ENCODE results near the gene DIP2C.
"Not testable (repeated sequence)": the region's sequence is repeated elsewhere in the genome, so short reads cannot be mapped to it uniquely, and the experiment has no call there.

Gene DIP2C

DNA sequence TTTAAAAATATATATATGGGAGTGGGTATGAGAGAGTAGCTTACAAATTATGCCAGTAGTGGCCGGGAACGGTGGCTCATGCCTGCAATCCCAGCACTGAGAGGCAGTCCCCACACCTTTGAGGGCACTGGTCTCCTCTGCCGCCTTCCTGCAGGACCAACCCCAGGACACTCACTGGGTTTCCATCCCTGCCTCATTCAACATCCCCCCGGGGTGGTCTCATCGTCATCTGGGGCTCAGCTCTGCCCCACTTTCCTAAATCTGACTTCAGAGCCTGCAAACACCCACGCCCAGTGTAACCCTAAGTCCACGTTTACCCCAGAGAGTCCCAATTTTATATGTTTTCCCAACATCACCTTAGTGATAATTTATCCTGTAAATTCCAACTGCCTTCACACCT, 96.5 kb downstream of the DIP2C start:
- DNase-seq, result no peak

DNA sequence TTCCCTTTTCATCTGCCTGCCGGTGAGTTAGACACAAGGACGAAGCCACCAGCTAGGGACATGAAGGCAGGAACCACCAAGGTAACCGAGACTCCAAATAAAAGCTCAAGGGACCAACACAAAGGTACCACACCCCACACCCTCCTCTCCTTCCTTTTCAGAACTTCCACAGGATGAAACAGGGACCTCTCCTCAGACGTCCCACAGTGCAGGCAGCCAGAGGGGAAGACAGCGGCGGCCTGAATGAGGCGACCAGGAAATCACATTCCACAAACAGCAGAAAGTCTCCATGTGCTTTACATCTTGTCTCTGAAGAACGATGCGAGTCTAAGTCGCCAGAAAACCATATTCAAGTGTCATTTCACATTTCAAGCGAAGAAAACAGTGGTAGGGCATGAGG, 97.8 kb downstream of the DIP2C start:
- no peak for DNase-seq

DNA sequence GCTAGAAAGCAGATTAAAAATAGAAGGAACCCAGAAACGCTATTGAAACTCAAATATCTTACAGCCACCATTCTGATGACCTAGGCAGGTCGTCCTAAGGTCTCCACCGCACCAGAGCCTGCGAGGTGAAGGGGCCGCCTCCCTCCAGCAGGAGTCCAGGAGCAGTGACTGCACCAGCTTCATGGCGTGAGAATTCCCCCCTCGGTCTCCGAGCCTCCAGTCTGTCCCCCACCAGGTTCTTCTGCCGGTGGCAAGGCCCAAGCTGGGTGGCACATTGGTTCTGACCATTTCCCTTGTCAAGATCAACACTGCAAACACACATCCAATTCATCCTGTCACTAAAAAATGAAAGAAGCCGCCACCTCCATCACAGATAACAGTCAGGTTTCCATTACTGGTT, 98.7 kb downstream of the DIP2C start:
- DNase-seq, result no peak

- DNase-seq, result no peak
Measured at GRCh38 chr10:589961-590680, 99.3 kb downstream of the DIP2C start.

GRCh38 chr10:588246-589165, 101.0 kb downstream of the DIP2C start:
- no peak for DNase-seq

DNA sequence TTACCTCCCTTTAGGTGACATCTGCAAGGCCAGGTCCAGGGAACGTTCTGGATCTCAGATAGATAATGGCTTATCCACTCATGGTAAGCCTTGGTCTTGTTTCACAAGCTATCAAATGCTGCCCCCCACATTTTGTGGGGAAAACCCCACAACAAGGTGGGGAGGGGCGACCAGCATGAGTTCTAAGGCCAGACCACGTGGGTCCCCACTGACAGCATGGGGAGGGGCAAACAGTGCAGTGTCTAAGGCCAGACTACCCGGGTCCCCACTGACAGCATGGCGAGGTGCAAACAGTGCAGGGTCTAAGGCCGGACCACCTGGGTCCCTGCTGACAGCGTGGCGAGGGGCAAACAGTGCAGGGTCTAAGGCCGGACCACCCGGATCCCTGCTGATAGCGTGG, 102.8 kb downstream of the DIP2C start:
- DNase-seq, result no peak

- DNase-seq, result no peak
Measured at GRCh38 chr10:586151-586550, 103.3 kb downstream of the DIP2C start.

DNA sequence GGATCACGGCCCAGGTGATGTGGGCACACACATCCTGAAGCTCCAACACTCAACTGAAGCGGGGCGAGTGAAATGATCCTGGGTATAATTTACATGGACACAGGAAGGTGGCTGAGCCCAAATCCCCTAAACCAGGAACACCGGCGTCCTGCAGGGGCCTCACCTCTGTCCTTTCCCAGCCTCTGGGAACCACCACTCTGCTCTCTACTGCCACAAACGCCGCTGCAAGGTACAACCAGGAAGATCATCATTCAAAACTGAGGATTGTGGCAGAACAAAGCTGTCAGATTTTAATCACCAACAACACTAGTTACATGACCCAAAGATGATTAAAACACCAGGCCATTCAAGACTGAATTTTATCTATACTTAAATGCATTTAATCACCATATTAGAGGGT, 104.0 kb downstream of the DIP2C start:
- DNase-seq, result no peak

- DNase-seq, result not testable (repeated sequence)
Measured at GRCh38 chr10:584497-585290, 104.8 kb downstream of the DIP2C start.

- DNase-seq, result no peak
Measured at GRCh38 chr10:583433-583832, 106.0 kb downstream of the DIP2C start.

DNA sequence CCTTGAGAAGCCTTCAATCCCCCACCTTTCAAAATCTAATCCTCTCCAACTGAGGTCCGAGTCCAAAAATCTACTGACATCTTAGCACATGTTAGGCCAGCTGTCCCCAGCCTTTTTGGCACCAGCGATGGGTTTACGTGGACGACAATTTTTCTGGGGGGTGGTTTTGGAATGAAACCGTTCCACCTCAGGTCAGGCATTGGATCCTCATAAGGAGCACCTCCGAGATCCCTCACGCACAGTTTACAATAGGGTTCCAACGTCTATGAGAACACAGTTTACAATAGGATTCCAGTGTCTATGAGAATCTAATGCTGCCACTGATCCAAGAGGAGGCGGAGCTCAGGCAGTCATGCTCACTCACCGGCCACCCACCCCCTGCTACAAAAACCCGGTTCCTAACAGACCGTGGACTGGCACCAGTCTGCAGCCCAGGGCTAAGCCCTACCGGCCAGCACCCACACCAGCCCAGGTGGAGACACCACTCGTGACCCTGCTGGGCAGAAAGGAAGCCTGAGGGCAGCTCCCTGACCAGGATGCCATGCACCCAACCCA, 107.6 kb downstream of the DIP2C start:
- no peak for DNase-seq

- DNase-seq, result no peak
Measured at GRCh38 chr10:580778-581177, 108.7 kb downstream of the DIP2C start.

- no peak for DNase-seq
Measured at GRCh38 chr10:576130-576465, 113.4 kb downstream of the DIP2C start.

DNA sequence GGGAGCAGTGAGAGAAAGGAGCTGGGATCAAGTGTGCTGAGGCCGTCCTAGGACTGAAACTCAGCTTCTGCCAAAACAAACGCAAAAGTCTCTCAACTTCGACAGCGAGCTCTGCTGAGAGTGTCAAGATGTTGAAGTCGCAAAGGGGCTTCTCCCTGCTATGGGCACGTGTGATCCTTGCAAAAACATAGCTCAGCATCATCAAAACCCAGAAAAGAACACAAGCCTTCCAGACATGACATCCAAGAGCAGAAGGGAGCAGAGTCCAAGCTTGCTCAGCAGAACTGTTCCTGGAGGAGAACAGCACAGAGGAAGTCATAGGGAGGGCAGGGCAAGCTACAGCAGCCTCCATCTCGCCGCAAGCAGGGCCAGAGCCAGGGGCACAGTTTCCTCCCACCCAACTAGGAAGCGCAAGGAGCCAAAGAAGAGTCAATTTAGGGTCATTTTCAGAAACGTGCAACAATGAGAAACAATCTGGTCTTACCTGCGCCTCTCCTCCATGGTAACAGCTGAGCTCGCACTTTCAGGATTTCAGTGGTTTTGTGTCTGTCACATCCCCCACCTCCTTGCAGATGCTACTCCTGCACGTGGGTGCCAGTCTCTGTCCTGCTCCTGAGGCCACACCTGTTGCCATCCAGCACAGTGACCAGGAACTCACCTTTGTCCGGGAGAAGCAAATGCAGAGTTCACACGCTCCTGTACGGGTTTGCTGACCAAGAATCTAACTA, 113.9 kb downstream of the DIP2C start:
- no peak for DNase-seq

DNA sequence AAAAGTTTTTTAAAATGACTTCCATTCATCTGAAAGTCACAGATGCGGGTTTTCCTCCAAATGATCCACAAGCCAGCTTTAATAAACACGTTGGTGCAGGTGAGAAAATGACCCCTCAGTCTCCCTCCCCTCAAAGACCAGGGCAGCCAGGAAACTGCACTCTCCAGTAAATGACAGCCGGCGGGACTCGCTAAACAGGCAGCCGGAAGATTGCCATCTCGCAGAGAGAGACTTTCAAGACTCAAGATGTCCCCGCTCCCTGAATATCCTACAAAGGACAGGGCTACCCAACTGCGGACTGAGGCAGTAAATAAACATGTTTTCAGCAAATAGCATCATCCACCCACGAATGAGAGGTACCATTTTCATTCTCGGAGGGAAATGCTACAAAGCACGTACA, 116.8 kb downstream of the DIP2C start:
- DNase-seq, result no peak

DNA sequence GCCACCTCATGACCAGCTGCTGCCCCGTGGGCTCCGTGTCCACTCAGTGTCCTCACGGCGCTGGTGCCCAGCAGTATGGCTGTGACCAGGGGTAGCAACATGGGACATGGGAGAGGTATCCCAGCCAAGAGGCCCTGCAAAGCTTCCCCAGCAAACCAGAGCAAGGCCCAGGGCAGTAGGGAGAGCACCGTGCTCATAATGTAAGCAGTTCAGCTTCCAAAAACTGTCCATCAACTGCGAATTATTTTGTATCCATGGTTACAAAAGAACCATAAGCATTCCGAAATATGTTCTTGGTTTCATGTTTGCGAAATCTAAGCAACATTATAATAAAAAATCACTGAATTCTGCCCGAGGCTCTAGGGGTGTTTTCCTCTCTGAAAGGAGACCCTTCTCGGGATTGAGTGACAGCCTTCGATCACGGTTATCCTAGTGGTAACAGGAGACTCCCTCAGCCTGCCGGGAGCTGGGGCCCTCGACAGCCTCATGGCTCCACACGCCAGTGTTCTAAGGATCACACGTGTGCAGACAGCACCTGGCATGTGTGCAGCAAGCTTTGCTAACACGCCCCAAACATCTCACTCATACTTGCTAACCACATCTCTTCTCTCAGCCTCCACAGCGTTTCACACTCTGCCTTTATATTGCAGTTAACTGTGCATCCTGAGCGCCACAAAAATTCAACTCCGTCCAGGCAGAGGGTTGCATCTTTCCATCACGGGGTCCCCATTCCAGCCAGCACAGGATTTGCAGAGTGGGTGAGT, 117.6 kb downstream of the DIP2C start:
- DNase-seq, result no peak

- no peak for DNase-seq
Measured at GRCh38 chr10:571166-571565, 118.3 kb downstream of the DIP2C start.

- DNase-seq, result no peak
Measured at GRCh38 chr10:570628-571163, 118.8 kb downstream of the DIP2C start.

DNA sequence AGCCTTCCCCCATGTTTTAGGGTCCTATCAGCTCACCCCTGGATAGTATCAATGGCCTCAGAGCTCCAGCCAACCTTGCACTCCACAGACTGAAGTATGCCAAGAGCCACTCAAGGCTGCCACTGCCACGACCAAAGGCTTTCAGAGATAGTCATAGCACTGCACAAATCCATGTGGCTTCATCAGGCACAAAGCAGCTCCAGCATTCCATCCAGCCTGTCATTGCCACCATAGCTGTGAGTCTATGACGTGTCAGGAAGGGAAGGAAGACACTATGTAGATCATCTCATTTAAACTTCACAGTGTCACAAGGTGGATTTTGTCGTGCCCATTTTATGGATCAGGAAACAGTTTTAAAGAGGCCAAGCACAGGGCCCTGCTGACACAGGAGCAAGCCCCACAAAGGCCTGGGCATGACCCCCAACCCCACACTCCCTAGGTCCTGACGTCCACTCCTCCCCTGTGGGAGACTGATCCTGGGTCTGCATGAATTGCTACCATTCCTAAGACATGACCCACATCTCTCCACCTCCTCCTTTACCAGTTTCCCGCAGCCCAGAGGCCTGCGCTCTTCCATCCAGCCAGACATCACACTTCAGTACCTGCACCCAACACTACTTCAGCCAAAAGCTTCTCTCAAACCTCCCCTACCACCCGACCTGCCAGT, 119.4 kb downstream of the DIP2C start:
- no peak for DNase-seq

- no peak for DNase-seq
Measured at GRCh38 chr10:568848-569247, 120.6 kb downstream of the DIP2C start.

GRCh38 chr10:567869-568268, 121.6 kb downstream of the DIP2C start:
- no peak for DNase-seq

Data from NCI-H446 treated with DMSO at 0.1 percent for 48 hours (cell line).